Sigmoid colon (tissue), 4 donors: Measurements from ENCODE around the gene STPG1.

Source experiments
- CTCF ChIP-seq, 4 experiments: fragments of 450-650 bp in 3 of 4; fragments of 200-600 bp in 1 of 4; IDR thresholded peaks; one replicate each; pipeline ENCODE4 v1.5.1; 2016 to 2019; ENCODE audit warnings: antibody characterized with exemption in 4 of 4, mild to moderate bottlenecking in 3 of 4, moderate library complexity in 2 of 4
- EP300 ChIP-seq, 4 donors: sonication (generic); formaldehyde crosslinking; IDR thresholded peaks; one replicate each; pipeline ENCODE4 v1.6.1; 2017; ENCODE audit warnings: antibody characterized with exemption in 4 of 4
- POLR2A ChIP-seq, 2 donors: fragments of 450-650 bp; IDR thresholded peaks; one replicate each; pipeline ENCODE4 v1.6.1; 2016; ENCODE audit warnings: antibody characterized with exemption in 2 of 2, mild to moderate bottlenecking in 2 of 2, moderate library complexity in 2 of 2

- TF ChIP-seq POLR2A (IDR thresholded peaks at IDR 0.05): no peak
- TF ChIP-seq EP300 (IDR thresholded peaks at IDR 0.05): no peak
- no peak for TF ChIP-seq CTCF (IDR thresholded peaks at IDR 0.05)
Measured at GRCh38 chr1:24319962-24320361, 93.6 kb downstream of the STPG1 start.
